Gastrocnemius medialis (tissue), 4 donors: Measurements from ENCODE around the gene CEP78. TPM values are rescaled to one million over a fixed set of nuclear protein-coding genes. Genes with fewer than 3 reads are reported as not detected.

Source experiments
- ATAC-seq, 2 donors: fragments of 150-250 bp; one replicate each; pipeline ENCODE4 v1.9.1; 2016
- DNase-seq, 2 donors: peaks; one replicate each; pipeline ENCODE4 v3.0.0-alpha.2; 2019
- H3K27ac ChIP-seq, 4 donors: fragments of 200-600 bp; sonication (generic); 1 replicate in 1 of 4; 2 replicates in 3 of 4; pipeline ENCODE4 v1.5.1; 2016 to 2018; ENCODE audit warnings: mild to moderate bottlenecking in 2 of 4, moderate library complexity in 1 of 4
- H3K27me3 ChIP-seq, 3 donors: fragments of 200-600 bp; sonication (generic) in 2 of 3; 1 replicate in 1 of 3; 2 replicates in 2 of 3; pipeline versions ENCODE4 v1.5.1 to v1.6.0; 2016 to 2019; ENCODE audit warnings: mild to moderate bottlenecking in 1 of 3, moderate library complexity in 1 of 3
- H3K36me3 ChIP-seq, 2 donors: fragments of 200-600 bp; sonication (generic) in 1 of 2; one replicate each; pipeline ENCODE4 v1.5.1; 2017 to 2018
- H3K4me1 ChIP-seq, 2 donors: fragments of 200-600 bp; sonication (generic) in 1 of 2; one replicate each; pipeline ENCODE4 v1.5.1; 2016 to 2017; ENCODE audit warnings: mild to moderate bottlenecking in 2 of 2
- H3K4me3 ChIP-seq, 4 donors: fragments of 200-600 bp; sonication (generic) in 3 of 4; 1 replicate in 1 of 4; 2 replicates in 3 of 4; pipeline ENCODE4 v1.5.1; 2016 to 2019; ENCODE audit warnings: mild to moderate bottlenecking in 2 of 4
- H3K9me3 ChIP-seq, 3 donors: fragments of 200-600 bp; sonication (generic) in 2 of 3; 1 replicate in 1 of 3; 2 replicates in 2 of 3; pipeline ENCODE4 v1.5.1; 2016 to 2019
- POLR2A ChIP-seq, 2 donors: fragments of 450-650 bp; IDR thresholded peaks; one replicate each; pipeline ENCODE4 v1.6.1; 2017; ENCODE audit warnings: antibody characterized with exemption in 2 of 2, mild to moderate bottlenecking in 2 of 2, moderate library complexity in 2 of 2
- in situ Hi-C, 4 donors: fragments of 200-750 bp; cut with MboI; loops; one replicate each; pipeline versions ENCODE4 v1.15.0 to v1.8.0; 2017; ENCODE audit warnings: low sequenced_read_pairs in 4 of 4
- intact Hi-C: fragments of 100-400 bp; cut with DNase I; formaldehyde crosslinking; loops from one replicate; pipeline ENCODE4 v1.15.1; 2023; ENCODE audit warnings: low total_unique reads
- total RNA-seq, 4 donors: library from RNA; depleted of rRNA; stranded (reverse); fragments of >200 nt; gene quantifications; one replicate each; pipeline versions ENCODE4 v1.1.0 to v1.2.3, GENCODE V29; 2016
- TF ChIP-seq, protein P1 (sequence below), 5 experiments: fragments of 450-650 bp in 3 of 5; fragments of 200-600 bp in 2 of 5; sonication (generic) in 2 of 5; IDR thresholded peaks in 4 of 5; conservative IDR thresholded peaks in 1 of 5; 1 replicate in 4 of 5; 2 replicates in 1 of 5; pipeline ENCODE4 v1.5.1; 2016 to 2019; ENCODE audit warnings: antibody characterized with exemption in 5 of 5, mild to moderate bottlenecking in 3 of 5, moderate library complexity in 3 of 5

The CEP78 gene
- total RNA-seq, 4 donors from 2014 or later, result 2.1 to 2.8 (median 2.5) TPM

DNA sequence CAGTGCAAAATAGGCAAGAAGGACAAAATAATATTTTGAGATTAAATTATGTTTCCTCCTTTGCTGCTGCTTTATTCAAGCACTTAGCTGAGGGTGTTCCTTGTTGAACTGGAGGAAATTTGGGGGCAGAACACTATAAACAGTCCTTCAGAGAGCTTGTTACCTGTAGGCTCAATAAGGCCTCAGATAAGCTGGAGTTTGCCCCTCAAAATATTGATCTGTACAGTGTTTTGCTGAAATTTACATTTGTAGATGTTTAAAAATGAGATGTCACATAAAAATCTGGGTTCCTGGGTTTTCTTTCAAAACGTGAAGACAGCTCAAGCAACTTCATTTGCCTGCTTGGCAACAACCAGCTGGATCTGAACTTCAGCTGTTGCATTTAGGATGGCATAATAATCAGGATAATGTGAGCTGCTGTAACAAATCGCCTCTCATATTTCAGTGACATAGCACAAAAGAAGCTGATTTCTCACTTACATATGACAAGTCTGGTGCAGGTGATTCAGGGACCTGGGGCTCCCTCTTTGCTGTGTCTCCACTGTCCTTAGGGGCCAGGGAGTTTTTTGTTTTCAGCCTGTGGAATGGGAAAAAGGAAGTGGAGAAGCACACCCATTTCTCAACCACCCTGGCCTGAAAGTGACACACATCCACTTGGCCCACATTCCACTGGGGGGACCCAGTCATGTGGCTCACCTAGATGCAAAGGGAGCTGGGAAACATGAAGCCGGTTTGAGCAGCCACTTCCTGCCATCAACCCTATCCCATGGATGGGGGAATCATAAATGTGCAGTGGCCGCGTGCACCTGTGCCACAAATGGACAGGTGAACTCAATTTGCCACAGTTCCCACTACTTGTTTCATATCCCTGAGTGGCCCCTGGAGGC lies 58.7 kb downstream of the CEP78 start:
- H3K4me3 ChIP-seq, result no peak overlapping the region
- DNase-seq (no peak), ATAC-seq (no peak)
- in situ Hi-C loops, result no loop called here
- intact Hi-C loops, result no loop called here
- peaks cover 12 to 14% of the 10 kb centered on the region in 2 donors for H3K4me1 ChIP-seq
- no peaks in the 10 kb centered on the region for H3K9me3 ChIP-seq
- H3K36me3 ChIP-seq, result no peaks in the 10 kb centered on the region
- H3K27ac ChIP-seq, result no peak overlapping the region
- TF ChIP-seq, protein P1, sequence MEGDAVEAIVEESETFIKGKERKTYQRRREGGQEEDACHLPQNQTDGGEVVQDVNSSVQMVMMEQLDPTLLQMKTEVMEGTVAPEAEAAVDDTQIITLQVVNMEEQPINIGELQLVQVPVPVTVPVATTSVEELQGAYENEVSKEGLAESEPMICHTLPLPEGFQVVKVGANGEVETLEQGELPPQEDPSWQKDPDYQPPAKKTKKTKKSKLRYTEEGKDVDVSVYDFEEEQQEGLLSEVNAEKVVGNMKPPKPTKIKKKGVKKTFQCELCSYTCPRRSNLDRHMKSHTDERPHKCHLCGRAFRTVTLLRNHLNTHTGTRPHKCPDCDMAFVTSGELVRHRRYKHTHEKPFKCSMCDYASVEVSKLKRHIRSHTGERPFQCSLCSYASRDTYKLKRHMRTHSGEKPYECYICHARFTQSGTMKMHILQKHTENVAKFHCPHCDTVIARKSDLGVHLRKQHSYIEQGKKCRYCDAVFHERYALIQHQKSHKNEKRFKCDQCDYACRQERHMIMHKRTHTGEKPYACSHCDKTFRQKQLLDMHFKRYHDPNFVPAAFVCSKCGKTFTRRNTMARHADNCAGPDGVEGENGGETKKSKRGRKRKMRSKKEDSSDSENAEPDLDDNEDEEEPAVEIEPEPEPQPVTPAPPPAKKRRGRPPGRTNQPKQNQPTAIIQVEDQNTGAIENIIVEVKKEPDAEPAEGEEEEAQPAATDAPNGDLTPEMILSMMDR (IDR thresholded peaks at IDR 0.05 in 4 of 5, conservative IDR thresholded peaks at IDR 0.05 in 1 of 5), result no peak
- peaks cover 27 to 32% (median 31%) of the 10 kb centered on the region in 3 donors for H3K27me3 ChIP-seq

DNA sequence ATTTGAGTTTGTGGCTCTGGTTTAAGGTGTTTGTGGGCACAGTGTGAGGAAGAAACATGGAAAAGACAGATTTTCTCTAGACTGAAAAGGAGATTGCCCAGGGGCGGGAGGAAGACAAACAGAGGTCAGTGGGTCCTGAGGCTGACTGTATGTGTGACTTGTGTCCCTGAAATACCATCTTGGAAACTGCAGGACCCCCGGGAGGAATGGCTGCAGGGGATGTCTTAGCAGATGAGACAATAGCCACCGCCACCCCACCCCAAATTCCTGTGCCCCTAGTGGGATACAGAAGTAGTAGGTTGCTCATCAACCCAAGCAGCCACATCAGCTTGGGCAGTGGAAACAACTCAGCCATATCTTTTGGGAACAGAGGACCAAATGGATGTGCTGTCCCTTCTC lies 59.3 kb downstream of the CEP78 start:
- ATAC-seq (no peak), DNase-seq (no peak)
- H3K36me3 ChIP-seq, result no peaks in the 10 kb centered on the region
- H3K9me3 ChIP-seq, result no peaks in the 10 kb centered on the region
- TF ChIP-seq POLR2A (IDR thresholded peaks at IDR 0.05), result no peak
- TF ChIP-seq, protein P1 (IDR thresholded peaks at IDR 0.05 in 4 of 5, conservative IDR thresholded peaks at IDR 0.05 in 1 of 5), result no peak
- H3K4me3 ChIP-seq, result no peak overlapping the region
- in situ Hi-C loops (no loop called here), intact Hi-C loops (no loop called here)
- H3K27me3 ChIP-seq, result peaks cover 34 to 39% (median 37%) of the 10 kb centered on the region in 3 donors
- no peak overlapping the region for H3K27ac ChIP-seq
- H3K4me1 ChIP-seq, result peaks cover 12 to 14% of the 10 kb centered on the region in 2 donors

DNA sequence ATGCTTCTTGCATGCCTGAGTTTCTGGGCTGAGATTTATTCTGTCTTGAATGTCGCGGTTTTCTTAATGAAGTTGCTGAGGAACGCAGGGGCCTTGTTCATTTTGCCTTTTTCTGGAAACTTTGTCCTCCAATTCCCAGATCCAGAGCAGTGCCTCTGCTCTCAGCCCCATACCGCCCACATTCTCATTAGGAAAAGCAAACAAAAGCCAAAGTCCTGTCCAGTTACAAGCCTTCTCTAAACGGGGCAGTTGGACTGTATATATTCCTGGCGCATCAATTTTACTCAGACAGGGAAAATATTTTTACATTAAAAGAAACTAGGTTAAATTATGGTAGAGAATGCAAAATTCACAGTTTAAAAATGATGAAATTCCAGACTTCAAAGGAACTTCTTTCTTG lies 59.9 kb downstream of the CEP78 start:
- Histone ChIP-seq H3K4me1 (peaks cover 12 to 14% of the 10 kb centered on the region in 2 donors), H3K9me3 (no peaks in the 10 kb centered on the region), H3K27me3 (peaks cover 37 to 44% (median 40%) of the 10 kb centered on the region in 3 donors), H3K4me3 (no peak overlapping the region), H3K27ac (no peak overlapping the region), H3K36me3 (no peaks in the 10 kb centered on the region)
- DNase-seq (no peak), ATAC-seq (no peak)
- in situ Hi-C loops, result no loop called here
- intact Hi-C loops, result no loop called here
- TF ChIP-seq, protein P1 (IDR thresholded peaks at IDR 0.05 in 4 of 5, conservative IDR thresholded peaks at IDR 0.05 in 1 of 5), result no peak
- no peak for TF ChIP-seq POLR2A (IDR thresholded peaks at IDR 0.05)

DNA sequence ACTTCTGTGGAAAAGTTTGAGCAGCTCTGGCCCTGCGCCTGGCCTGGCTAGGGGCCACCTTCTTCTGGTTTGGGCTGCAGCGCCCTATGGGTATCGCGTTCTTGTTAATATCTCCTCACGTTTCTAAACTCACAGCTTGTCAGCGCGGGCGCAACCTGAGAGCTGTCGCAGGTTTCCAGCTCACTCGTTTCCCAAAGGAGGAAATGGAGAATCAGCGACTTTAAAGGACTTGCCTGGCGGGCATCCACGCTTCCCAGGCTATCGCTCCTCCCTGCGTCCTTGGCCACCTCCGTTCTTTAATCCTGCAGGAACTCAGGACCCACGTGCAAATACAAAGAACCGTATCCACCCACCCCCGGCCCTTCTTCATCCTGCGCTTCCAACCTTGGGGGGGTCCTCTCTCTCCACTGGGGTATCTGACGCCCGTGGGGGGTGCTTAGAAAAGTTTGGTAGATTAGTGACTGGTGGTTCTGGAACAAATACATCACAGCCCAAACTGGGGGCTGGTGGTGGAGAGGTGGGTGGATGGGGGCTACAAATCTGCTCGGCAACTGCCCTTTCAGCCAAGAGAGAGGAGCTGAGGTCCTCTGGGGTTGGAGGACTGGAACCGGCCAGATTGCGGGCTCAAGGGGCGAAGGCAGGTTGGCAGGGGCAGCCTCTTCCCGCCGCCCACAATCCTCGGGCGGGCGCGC lies 60.5 kb downstream of the CEP78 start:
- in situ Hi-C loops, result no loop called here
- H3K4me3 ChIP-seq, result peak overlapping the region; percentile 42 to 64 (median 50)
- intact Hi-C loops, result no loop called here
- no peaks in the 10 kb centered on the region for H3K9me3 ChIP-seq
- no peak for DNase-seq
- no peak overlapping the region for H3K27ac ChIP-seq
- no peaks in the 10 kb centered on the region for H3K36me3 ChIP-seq
- no peak for ATAC-seq
- H3K4me1 ChIP-seq, result peaks cover 12 to 14% of the 10 kb centered on the region in 2 donors
- peaks cover 37 to 44% (median 40%) of the 10 kb centered on the region in 3 donors for H3K27me3 ChIP-seq
- TF ChIP-seq POLR2A (IDR thresholded peaks at IDR 0.05), result no peak
- TF ChIP-seq, protein P1 (IDR thresholded peaks at IDR 0.05 in 4 of 5, conservative IDR thresholded peaks at IDR 0.05 in 1 of 5), result no peak
